ENCODE results near the gene REXO4.

DNA sequence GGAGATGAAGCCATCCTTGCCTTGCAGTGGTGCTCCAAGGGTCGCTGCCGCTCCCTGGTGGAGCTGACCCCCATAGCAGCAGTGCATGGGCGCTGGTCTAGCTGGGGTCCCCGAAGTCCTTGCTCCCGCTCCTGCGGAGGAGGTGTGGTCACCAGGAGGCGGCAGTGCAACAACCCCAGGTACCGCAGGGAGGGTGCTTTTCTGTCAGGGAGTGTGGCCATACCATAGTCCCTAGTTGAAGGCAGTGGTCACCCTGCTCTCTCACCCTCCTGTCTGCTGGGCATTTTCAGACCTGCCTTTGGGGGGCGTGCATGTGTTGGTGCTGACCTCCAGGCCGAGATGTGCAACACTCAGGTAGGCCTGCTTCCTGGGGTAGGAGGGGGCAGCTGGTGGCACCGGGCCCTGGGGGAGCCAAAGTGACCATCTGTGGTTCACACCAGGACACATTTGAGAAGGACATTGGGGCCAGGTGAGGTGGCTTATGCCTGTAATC is 15.6 kb upstream of the REXO4 start:
- TF ChIP-seq, protein P1, sequence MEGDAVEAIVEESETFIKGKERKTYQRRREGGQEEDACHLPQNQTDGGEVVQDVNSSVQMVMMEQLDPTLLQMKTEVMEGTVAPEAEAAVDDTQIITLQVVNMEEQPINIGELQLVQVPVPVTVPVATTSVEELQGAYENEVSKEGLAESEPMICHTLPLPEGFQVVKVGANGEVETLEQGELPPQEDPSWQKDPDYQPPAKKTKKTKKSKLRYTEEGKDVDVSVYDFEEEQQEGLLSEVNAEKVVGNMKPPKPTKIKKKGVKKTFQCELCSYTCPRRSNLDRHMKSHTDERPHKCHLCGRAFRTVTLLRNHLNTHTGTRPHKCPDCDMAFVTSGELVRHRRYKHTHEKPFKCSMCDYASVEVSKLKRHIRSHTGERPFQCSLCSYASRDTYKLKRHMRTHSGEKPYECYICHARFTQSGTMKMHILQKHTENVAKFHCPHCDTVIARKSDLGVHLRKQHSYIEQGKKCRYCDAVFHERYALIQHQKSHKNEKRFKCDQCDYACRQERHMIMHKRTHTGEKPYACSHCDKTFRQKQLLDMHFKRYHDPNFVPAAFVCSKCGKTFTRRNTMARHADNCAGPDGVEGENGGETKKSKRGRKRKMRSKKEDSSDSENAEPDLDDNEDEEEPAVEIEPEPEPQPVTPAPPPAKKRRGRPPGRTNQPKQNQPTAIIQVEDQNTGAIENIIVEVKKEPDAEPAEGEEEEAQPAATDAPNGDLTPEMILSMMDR (conservative IDR thresholded peaks at IDR 0.05; ENCODE audit: low read length): peak; percentile 30; the same call in 1 of the 2 replicates
- TF ChIP-seq EZH2phosphoT487 (IDR thresholded peaks at IDR 0.05; ENCODE audit: borderline replicate concordance, low read depth, low read length): no peak
